BE2C (cell line): Measurements from ENCODE around the gene ERN2.
"Not testable (repeated sequence)": the region's sequence is repeated elsewhere in the genome, so short reads cannot be mapped to it uniquely, and the experiment has no call there.

Source experiments
- DNase-seq: peaks from one replicate; pipeline ENCODE4 v3.0.0-alpha.2; 2020
- H3K27me3 ChIP-seq: fragments of 250-450 bp; sonication (Bioruptor Pico); 2 replicates; pipeline ENCODE4 v1.5.1; 2020; ENCODE audit warnings: mild to moderate bottlenecking
- H3K36me3 ChIP-seq: fragments of 250-450 bp; sonication (Bioruptor Pico); 2 replicates; pipeline ENCODE4 v1.5.1; 2020; ENCODE audit warnings: mild to moderate bottlenecking
- H3K4me1 ChIP-seq: fragments of 250-450 bp; sonication (Bioruptor Pico); 2 replicates; pipeline ENCODE4 v1.5.1; 2020
- H3K4me3 ChIP-seq: 2 replicates; pipeline ENCODE4 v1.5.1; 2011; ENCODE audit warnings: low read depth, low read length
- H3K9me3 ChIP-seq: fragments of 250-450 bp; sonication (Bioruptor Pico); 2 replicates; pipeline ENCODE4 v1.5.1; 2020
- CTCF ChIP-seq: IDR thresholded peaks from 2 replicates; pipeline ENCODE4 v1.5.1; 2012; ENCODE audit warnings: mild to moderate bottlenecking, low read depth, low read length

Gene ERN2

DNA sequence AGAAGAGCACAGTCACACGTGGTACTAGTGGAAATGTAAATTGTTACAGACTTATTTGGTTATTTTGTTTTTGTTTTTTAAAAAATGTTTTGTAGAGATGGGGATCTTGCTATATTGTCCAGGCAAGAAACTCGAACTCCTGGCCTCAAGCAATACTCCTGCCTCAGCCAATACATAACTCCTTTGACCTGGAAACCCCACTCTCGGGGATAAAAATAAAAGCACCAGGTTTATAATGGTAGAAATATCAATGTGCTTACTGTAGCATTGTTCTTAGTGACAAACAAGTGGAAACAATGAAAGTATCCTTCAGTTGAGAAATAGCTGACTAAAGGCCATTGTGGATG is 11.7 kb upstream of the ERN2 start:
- Histone ChIP-seq H3K36me3 (no peaks in the 10 kb centered on the region), H3K4me1 (no peaks in the 10 kb centered on the region), H3K27me3 (no peaks in the 10 kb centered on the region), H3K4me3 (no peak overlapping the region), H3K9me3 (no peaks in the 10 kb centered on the region)
- TF ChIP-seq CTCF = no peak
- no peak for DNase-seq

DNA sequence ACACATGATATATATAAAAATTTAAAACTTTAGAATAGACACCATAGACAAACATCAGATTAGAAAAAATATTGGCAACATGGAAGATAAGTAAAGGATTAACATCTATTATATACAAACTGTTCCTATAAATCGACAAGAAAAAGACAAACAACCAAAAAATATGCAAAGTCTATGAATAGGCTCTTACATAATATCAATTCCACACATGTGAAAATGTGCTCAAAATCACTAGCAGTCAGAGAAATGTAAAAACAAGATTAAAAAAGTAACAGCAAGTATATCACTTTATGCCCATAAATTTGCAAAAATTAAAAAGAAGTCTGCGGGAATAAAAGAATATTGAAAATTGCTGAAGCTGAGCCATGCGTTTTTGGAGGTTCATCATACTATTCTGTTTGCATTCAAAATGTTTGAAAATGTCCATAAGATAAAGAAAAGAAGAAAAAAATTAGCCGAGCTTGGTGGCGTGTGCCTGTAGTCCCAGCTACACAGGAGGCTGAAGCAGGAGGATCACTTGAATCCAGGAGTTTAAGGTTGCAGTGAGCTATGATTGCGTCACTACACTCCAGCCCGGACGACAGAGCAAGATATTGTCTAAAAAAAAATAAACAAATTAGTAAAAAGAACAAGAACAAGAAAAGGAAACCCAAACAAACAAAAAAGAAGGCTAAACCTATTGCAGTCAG is 11.2 kb upstream of the ERN2 start:
- no peak for DNase-seq
- H3K4me3 ChIP-seq = no peak overlapping the region
- TF ChIP-seq CTCF = no peak
- H3K27me3 ChIP-seq = no peaks in the 10 kb centered on the region
- no peaks in the 10 kb centered on the region for H3K4me1 ChIP-seq
- no peaks in the 10 kb centered on the region for H3K36me3 ChIP-seq
- H3K9me3 ChIP-seq = no peaks in the 10 kb centered on the region

GRCh38 chr16:23722613-23723240 is 9.7 kb upstream of the ERN2 start:
- not testable (repeated sequence) for H3K4me1 ChIP-seq, H3K36me3 ChIP-seq, H3K4me3 ChIP-seq, H3K27me3 ChIP-seq, H3K9me3 ChIP-seq, DNase-seq

GRCh38 chr16:23716484-23716883 is 3.5 kb upstream of the ERN2 start:
- no peak for TF ChIP-seq CTCF
- Histone ChIP-seq H3K4me3 (no peak overlapping the region), H3K36me3 (no peaks in the 10 kb centered on the region), H3K9me3 (no peaks in the 10 kb centered on the region), H3K4me1 (no peaks in the 10 kb centered on the region), H3K27me3 (peaks cover 7% of the 10 kb centered on the region)
- DNase-seq = no peak

DNA sequence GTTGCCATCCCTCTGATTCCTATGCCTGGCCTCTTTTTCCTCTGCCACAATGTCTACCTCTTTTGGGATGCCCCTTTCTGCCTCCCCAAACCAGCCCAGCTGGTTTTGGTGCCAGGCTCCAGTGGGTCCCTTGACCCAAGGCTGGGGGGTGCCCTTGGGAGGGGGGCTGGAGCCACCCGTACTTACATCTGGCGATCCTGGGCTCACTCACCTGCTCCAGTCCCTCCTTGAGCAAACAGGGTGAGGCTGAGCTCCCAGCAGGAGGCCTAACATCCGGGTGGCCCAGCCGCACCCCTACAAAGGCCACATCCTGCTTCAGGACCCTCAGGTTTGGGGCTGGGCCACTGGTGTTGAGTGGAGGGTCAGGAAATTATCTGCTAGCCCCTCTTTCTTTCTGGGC is 1.2 kb downstream of the ERN2 start:
- Histone ChIP-seq H3K4me3 (no peak overlapping the region), H3K9me3 (no peaks in the 10 kb centered on the region), H3K36me3 (no peaks in the 10 kb centered on the region), H3K4me1 (no peaks in the 10 kb centered on the region), H3K27me3 (peaks cover 5% of the 10 kb centered on the region; the same call in 1 of the 2 replicates)
- no peak for DNase-seq
- no peak for TF ChIP-seq CTCF

DNA sequence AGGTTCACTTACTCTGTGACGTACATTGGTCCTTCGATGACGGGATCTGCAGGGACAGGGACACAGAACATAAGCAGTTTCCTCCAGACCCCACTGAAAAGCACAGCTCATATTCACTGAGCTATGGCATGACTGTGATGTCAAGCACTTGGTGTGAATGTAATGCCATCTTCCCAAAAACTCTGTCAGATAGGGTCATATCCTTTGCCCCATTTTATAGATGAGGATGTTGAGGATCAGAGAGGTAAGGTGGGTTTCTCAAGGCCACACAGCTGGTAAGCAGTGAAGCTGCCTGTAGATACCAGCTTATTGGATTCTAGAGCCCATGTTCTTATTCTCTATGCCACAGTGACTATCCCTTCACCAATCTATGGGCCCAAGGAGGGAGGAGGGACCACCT is 2.5 kb downstream of the ERN2 start:
- Histone ChIP-seq H3K36me3 (no peaks in the 10 kb centered on the region), H3K4me3 (no peak overlapping the region), H3K9me3 (no peaks in the 10 kb centered on the region), H3K4me1 (no peaks in the 10 kb centered on the region), H3K27me3 (peaks cover 5% of the 10 kb centered on the region; the same call in 1 of the 2 replicates)
- TF ChIP-seq CTCF = no peak
- no peak for DNase-seq
